IMR-90 (cell line): Measurements from ENCODE around the gene SGMS1.

Experiments used
- BHLHE40 ChIP-seq: fragments of 150-350 bp; IDR thresholded peaks from 2 replicates; pipeline ENCODE4 v1.6.1; 2016; ENCODE audit warnings: mild to moderate bottlenecking, low read depth, low read length
- CEBPB ChIP-seq: IDR thresholded peaks from 2 replicates; pipeline ENCODE4 v1.6.1; 2012; ENCODE audit warnings: low read depth, low read length, improper control_type of control experiment
- CHD1 ChIP-seq: IDR thresholded peaks from 2 replicates; pipeline ENCODE4 v1.6.1; 2012; ENCODE audit warnings: low read depth, low read length, improper control_type of control experiment
- FOS ChIP-seq: fragments of 150-350 bp; IDR thresholded peaks from 2 replicates; pipeline ENCODE4 v1.6.1; 2016; ENCODE audit warnings: low read depth, low read length
- MAFK ChIP-seq: IDR thresholded peaks from 2 replicates; pipeline ENCODE4 v1.6.1; 2012; ENCODE audit warnings: low read depth, low read length, improper control_type of control experiment
- MAZ ChIP-seq: IDR thresholded peaks from 2 replicates; pipeline ENCODE4 v1.6.1; 2012; ENCODE audit warnings: low read depth, mild to moderate bottlenecking, low read length, improper control_type of control experiment, moderate library complexity, borderline replicate concordance
- MXI1 ChIP-seq: IDR thresholded peaks from 2 replicates; pipeline ENCODE4 v1.6.1; 2012; ENCODE audit warnings: low read depth, mild to moderate bottlenecking, low read length, moderate library complexity, borderline replicate concordance
- POLR2A ChIP-seq: IDR thresholded peaks from 2 replicates; pipeline ENCODE4 v1.6.1; 2012; ENCODE audit warnings: mild to moderate bottlenecking, low read depth, low read length
- RAD21 ChIP-seq: IDR thresholded peaks from 2 replicates; pipeline ENCODE4 v1.6.1; 2012; ENCODE audit warnings: low read length, improper control_type of control experiment
- RCOR1 ChIP-seq: IDR thresholded peaks from 2 replicates; pipeline ENCODE4 v1.6.1; 2012; ENCODE audit warnings: mild to moderate bottlenecking, low read length, improper control_type of control experiment; ENCODE audit not compliant: insufficient replicate concordance
- RFX5 ChIP-seq: IDR thresholded peaks from 2 replicates; pipeline ENCODE4 v1.8.0; 2012; ENCODE audit warnings: low read depth, mild to moderate bottlenecking, low read length, moderate library complexity
- SMC3 ChIP-seq: fragments of 150-350 bp; IDR thresholded peaks from 2 replicates; pipeline ENCODE4 v1.6.1; 2016; ENCODE audit warnings: low read depth, mild to moderate bottlenecking, antibody characterized with exemption, low read length, moderate library complexity
- TF ChIP-seq, protein P1 (sequence below): conservative IDR thresholded peaks from 2 replicates; pipeline ENCODE4 v1.5.1; 2012; ENCODE audit warnings: mild to moderate bottlenecking, low read depth, low read length, improper control_type of control experiment
- TF ChIP-seq, protein P2 (sequence below): fragments of 150-350 bp; IDR thresholded peaks from 2 replicates; pipeline ENCODE4 v1.6.1; 2017; ENCODE audit warnings: mild to moderate bottlenecking, antibody characterized with exemption, low read length, low read depth

DNA sequence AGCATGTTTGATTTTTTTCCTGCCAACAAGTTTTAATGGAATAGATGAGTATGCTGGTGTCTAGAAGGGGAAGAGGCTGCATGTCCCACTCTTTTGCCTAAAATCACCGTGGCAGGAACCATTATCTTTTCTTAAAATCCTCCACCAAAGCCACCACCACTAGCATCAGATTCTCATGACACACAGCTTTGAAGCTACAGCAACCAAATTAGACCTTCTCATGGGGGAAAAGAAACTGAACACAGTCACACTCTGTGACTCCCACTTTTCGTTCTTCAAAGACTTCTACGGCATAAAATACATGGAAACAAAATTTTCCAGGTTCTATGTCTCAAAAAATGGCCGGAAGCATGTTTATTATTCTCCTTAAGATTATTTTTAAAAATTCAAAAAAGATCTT lies 81.8 kb downstream of the SGMS1 start:
- no peak for TF ChIP-seq MAZ
- TF ChIP-seq, protein P1, sequence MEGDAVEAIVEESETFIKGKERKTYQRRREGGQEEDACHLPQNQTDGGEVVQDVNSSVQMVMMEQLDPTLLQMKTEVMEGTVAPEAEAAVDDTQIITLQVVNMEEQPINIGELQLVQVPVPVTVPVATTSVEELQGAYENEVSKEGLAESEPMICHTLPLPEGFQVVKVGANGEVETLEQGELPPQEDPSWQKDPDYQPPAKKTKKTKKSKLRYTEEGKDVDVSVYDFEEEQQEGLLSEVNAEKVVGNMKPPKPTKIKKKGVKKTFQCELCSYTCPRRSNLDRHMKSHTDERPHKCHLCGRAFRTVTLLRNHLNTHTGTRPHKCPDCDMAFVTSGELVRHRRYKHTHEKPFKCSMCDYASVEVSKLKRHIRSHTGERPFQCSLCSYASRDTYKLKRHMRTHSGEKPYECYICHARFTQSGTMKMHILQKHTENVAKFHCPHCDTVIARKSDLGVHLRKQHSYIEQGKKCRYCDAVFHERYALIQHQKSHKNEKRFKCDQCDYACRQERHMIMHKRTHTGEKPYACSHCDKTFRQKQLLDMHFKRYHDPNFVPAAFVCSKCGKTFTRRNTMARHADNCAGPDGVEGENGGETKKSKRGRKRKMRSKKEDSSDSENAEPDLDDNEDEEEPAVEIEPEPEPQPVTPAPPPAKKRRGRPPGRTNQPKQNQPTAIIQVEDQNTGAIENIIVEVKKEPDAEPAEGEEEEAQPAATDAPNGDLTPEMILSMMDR = no peak
- TF ChIP-seq POLR2A = no peak
- TF ChIP-seq SMC3 = no peak
- no peak for TF ChIP-seq RAD21
- no peak for TF ChIP-seq MXI1
- no peak for TF ChIP-seq BHLHE40
- TF ChIP-seq CEBPB = no peak
- no peak for TF ChIP-seq CHD1
- TF ChIP-seq, protein P2, sequence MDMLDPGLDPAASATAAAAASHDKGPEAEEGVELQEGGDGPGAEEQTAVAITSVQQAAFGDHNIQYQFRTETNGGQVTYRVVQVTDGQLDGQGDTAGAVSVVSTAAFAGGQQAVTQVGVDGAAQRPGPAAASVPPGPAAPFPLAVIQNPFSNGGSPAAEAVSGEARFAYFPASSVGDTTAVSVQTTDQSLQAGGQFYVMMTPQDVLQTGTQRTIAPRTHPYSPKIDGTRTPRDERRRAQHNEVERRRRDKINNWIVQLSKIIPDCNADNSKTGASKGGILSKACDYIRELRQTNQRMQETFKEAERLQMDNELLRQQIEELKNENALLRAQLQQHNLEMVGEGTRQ = no peak
- no peak for TF ChIP-seq MAFK
- no peak for TF ChIP-seq FOS
- TF ChIP-seq RCOR1 = no peak
- no peak for TF ChIP-seq RFX5
